Mesenchymal stem cell (in vitro differentiated cells and primary cell): ENCODE data around the gene AEBP2.

Experiments used
- DNase-seq: peaks from one replicate; pipeline ENCODE4 v3.0.0-alpha.2; 2013
- H2AFZ ChIP-seq: one replicate; pipeline ENCODE4 v1.6.1; 2013; ENCODE audit warnings: low read depth, mild to moderate bottlenecking, control low read depth, inconsistent platforms, low read length, moderate library complexity
- H2AK5ac ChIP-seq: 2 replicates; pipeline ENCODE4 v1.6.1; 2013; ENCODE audit warnings: low read length, moderate library complexity, mild to moderate bottlenecking, inconsistent platforms; ENCODE audit not compliant: severe bottlenecking
- H2BK120ac ChIP-seq: one replicate; pipeline ENCODE4 v1.6.1; 2013; ENCODE audit warnings: low read depth, mild to moderate bottlenecking, inconsistent platforms, low read length, moderate library complexity
- H2BK12ac ChIP-seq, 2 experiments: one replicate each; pipeline ENCODE4 v1.6.1; 2013; ENCODE audit warnings: inconsistent platforms in 2 of 2, low read length in 2 of 2, mild to moderate bottlenecking in 2 of 2, moderate library complexity in 2 of 2, control low read depth in 1 of 2
- H2BK15ac ChIP-seq: one replicate; pipeline ENCODE4 v1.6.1; 2013; ENCODE audit warnings: mild to moderate bottlenecking, low read depth, inconsistent platforms; ENCODE audit not compliant: poor library complexity, severe bottlenecking
- H2BK5ac ChIP-seq: 2 replicates; pipeline ENCODE4 v1.6.1; 2013; ENCODE audit warnings: low read depth, mild to moderate bottlenecking, low read length, control low read depth, inconsistent platforms; ENCODE audit not compliant: poor library complexity, severe bottlenecking
- H3K14ac ChIP-seq, 2 experiments: one replicate each; pipeline ENCODE4 v1.6.1; 2013; ENCODE audit warnings: inconsistent platforms in 2 of 2, low read length in 2 of 2, control low read depth in 1 of 2, mild to moderate bottlenecking in 1 of 2, moderate library complexity in 1 of 2
- H3K18ac ChIP-seq, 2 experiments: one replicate each; pipeline ENCODE4 v1.6.1; 2013; ENCODE audit warnings: inconsistent platforms in 2 of 2, low read length in 2 of 2, control low read depth in 1 of 2, low read depth in 1 of 2, mild to moderate bottlenecking in 1 of 2
- H3K23ac ChIP-seq, 2 experiments: one replicate each; pipeline ENCODE4 v1.6.1; 2013; ENCODE audit warnings: inconsistent platforms in 2 of 2, low read length in 2 of 2, mild to moderate bottlenecking in 2 of 2, moderate library complexity in 2 of 2, control low read depth in 1 of 2
- H3K27ac ChIP-seq: 2 replicates; pipeline ENCODE4 v1.5.1; 2013; ENCODE audit warnings: mild to moderate bottlenecking, moderate library complexity, low read length, control low read depth, inconsistent platforms; ENCODE audit not compliant: poor library complexity, severe bottlenecking
- H3K27me3 ChIP-seq, 2 experiments: 2 replicates each; pipeline versions ENCODE4 v1.6.1 to v1.7.0; 2013; ENCODE audit warnings: low read length in 2 of 2, mild to moderate bottlenecking in 2 of 2, moderate library complexity in 2 of 2, control low read depth in 1 of 2, inconsistent platforms in 1 of 2; ENCODE audit not compliant: control insufficient read depth in 1 of 2, insufficient read depth in 1 of 2
- H3K36me3 ChIP-seq, 2 experiments: 2 replicates each; pipeline versions ENCODE4 v1.6.1 to v1.7.0; 2013; ENCODE audit warnings: low read length in 2 of 2, control low read depth in 1 of 2, inconsistent platforms in 1 of 2, low read depth in 1 of 2, mild to moderate bottlenecking in 1 of 2; ENCODE audit not compliant: insufficient read depth in 2 of 2, control insufficient read depth in 1 of 2
- H3K4ac ChIP-seq, 2 experiments: one replicate each; pipeline ENCODE4 v1.6.1; 2013; ENCODE audit warnings: inconsistent platforms in 2 of 2, low read length in 2 of 2, mild to moderate bottlenecking in 2 of 2, moderate library complexity in 2 of 2, control low read depth in 1 of 2, low read depth in 1 of 2
- H3K4me1 ChIP-seq: 2 replicates; pipeline ENCODE4 v1.6.1; 2013; ENCODE audit warnings: low read depth, low read length, control low read depth; ENCODE audit not compliant: control insufficient read depth, insufficient read depth
- H3K4me2 ChIP-seq: 2 replicates; pipeline ENCODE4 v1.6.1; 2013; ENCODE audit warnings: low read length, mild to moderate bottlenecking, inconsistent platforms; ENCODE audit not compliant: poor library complexity, severe bottlenecking
- H3K4me3 ChIP-seq, 2 experiments: 2 replicates each; pipeline versions ENCODE4 v1.5.1 to v1.7.0; 2013; ENCODE audit warnings: low read length in 2 of 2, mild to moderate bottlenecking in 2 of 2, control low read depth in 1 of 2, low read depth in 1 of 2; ENCODE audit not compliant: insufficient read depth in 1 of 2
- H3K79me1 ChIP-seq: replicated peaks from 2 replicates; pipeline ENCODE4 v1.6.1; 2013; ENCODE audit warnings: mild to moderate bottlenecking, control low read depth, low read length, inconsistent platforms; ENCODE audit not compliant: poor library complexity, severe bottlenecking
- H3K9ac ChIP-seq: 2 replicates; pipeline ENCODE4 v1.7.0; 2013; ENCODE audit warnings: mild to moderate bottlenecking, low read length, moderate library complexity
- H3K9me3 ChIP-seq: 2 replicates; pipeline ENCODE4 v1.7.0; 2013; ENCODE audit warnings: mild to moderate bottlenecking, low read length; ENCODE audit not compliant: control insufficient read depth
- H4K8ac ChIP-seq: one replicate; pipeline ENCODE4 v1.6.1; 2013; ENCODE audit warnings: inconsistent platforms, mild to moderate bottlenecking, low read length, moderate library complexity
- H4K91ac ChIP-seq: one replicate; pipeline ENCODE4 v1.6.1; 2013; ENCODE audit warnings: mild to moderate bottlenecking, low read length, inconsistent platforms
- WGBS: methylation state at CpG from one replicate; pipeline ENCODE4 v1.1.7; 2013; ENCODE audit warnings: mixed read lengths; 5-methylcytosine and 5-hydroxymethylcytosine counted together

The AEBP2 gene

GRCh38 chr12:19545301-19545700, 106.0 kb downstream of the AEBP2 start:
- Histone ChIP-seq H3K14ac (no peak overlapping the region), H3K9me3 (no peaks in the 10 kb centered on the region), H3K79me1 (peaks cover 2% of the 10 kb centered on the region), H3K18ac (no peak overlapping the region), H3K36me3 (no peaks in the 10 kb centered on the region), H2AK5ac (no peak overlapping the region), H2BK15ac (no peak overlapping the region), H3K27me3 (no peaks in the 10 kb centered on the region), H2BK5ac (no peak overlapping the region), H3K4ac (no peak overlapping the region), H4K8ac (no peak overlapping the region), H2AFZ (no peak overlapping the region), H3K27ac (no peak overlapping the region), H2BK120ac (no peak overlapping the region), H3K4me3 (no peak overlapping the region), H3K23ac (no peak overlapping the region), H4K91ac (no peak overlapping the region), H3K9ac (peak overlapping the region; percentile 81), H3K4me1 (no peaks in the 10 kb centered on the region), H3K4me2 (no peak overlapping the region), H2BK12ac (no peak overlapping the region)
- 90% methylated on average over 2 of the region's 4 CpGs for WGBS
- no peak for DNase-seq

GRCh38 chr12:19546027-19546426, 106.7 kb downstream of the AEBP2 start:
- H3K18ac ChIP-seq: peak overlapping the region in 1 of 2 experiments; percentile 86
- H4K91ac ChIP-seq: no peak overlapping the region
- H3K79me1 ChIP-seq: peaks cover 2% of the 10 kb centered on the region
- H2BK5ac ChIP-seq: no peak overlapping the region
- no peaks in the 10 kb centered on the region for H3K4me1 ChIP-seq
- no peak overlapping the region for H3K4me2 ChIP-seq
- H3K4me3 ChIP-seq: peak overlapping the region in 1 of 2 experiments; percentile 64
- H2BK12ac ChIP-seq: no peak overlapping the region
- no peak overlapping the region for H2AFZ ChIP-seq
- WGBS: 87% methylated on average over 4 of the region's 4 CpGs
- no peak overlapping the region for H3K14ac ChIP-seq
- H2BK15ac ChIP-seq: no peak overlapping the region
- no peaks in the 10 kb centered on the region for H3K9me3 ChIP-seq
- no peaks in the 10 kb centered on the region for H3K27me3 ChIP-seq
- peak overlapping the region; percentile 81 for H3K9ac ChIP-seq
- H3K4ac ChIP-seq: no peak overlapping the region
- no peak overlapping the region for H2BK120ac ChIP-seq
- no peak overlapping the region for H3K23ac ChIP-seq
- DNase-seq: peak; percentile 33
- H2AK5ac ChIP-seq: no peak overlapping the region
- H3K27ac ChIP-seq: no peak overlapping the region
- no peak overlapping the region for H4K8ac ChIP-seq
- H3K36me3 ChIP-seq: no peaks in the 10 kb centered on the region

- no peak overlapping the region for H2AFZ ChIP-seq
- H3K79me1 ChIP-seq: peaks cover 2% of the 10 kb centered on the region
- no peak overlapping the region for H4K91ac ChIP-seq
- H3K4me2 ChIP-seq: no peak overlapping the region
- H3K18ac ChIP-seq: peak overlapping the region; percentile 38 to 52
- no peak overlapping the region for H3K23ac ChIP-seq
- peak overlapping the region; percentile 41 for H4K8ac ChIP-seq
- H3K4me3 ChIP-seq: peak overlapping the region in 1 of 2 experiments; percentile 64
- no peaks in the 10 kb centered on the region for H3K27me3 ChIP-seq
- no peaks in the 10 kb centered on the region for H3K9me3 ChIP-seq
- H2BK15ac ChIP-seq: no peak overlapping the region
- H3K4me1 ChIP-seq: no peaks in the 10 kb centered on the region
- 81% methylated on average over 7 of the region's 7 CpGs for WGBS
- DNase-seq: peak; percentile 22
- H3K14ac ChIP-seq: no peak overlapping the region
- H2BK120ac ChIP-seq: no peak overlapping the region
- H3K36me3 ChIP-seq: no peaks in the 10 kb centered on the region
- peak overlapping the region in 1 of 2 experiments; percentile 31 for H2BK12ac ChIP-seq
- H2AK5ac ChIP-seq: no peak overlapping the region
- H3K4ac ChIP-seq: peak overlapping the region in 1 of 2 experiments; percentile 37
- no peak overlapping the region for H3K27ac ChIP-seq
- H2BK5ac ChIP-seq: no peak overlapping the region
- peak overlapping the region; percentile 81 for H3K9ac ChIP-seq
Measured at GRCh38 chr12:19546611-19547162, 107.4 kb downstream of the AEBP2 start.

GRCh38 chr12:19547271-19547671, 108.0 kb downstream of the AEBP2 start:
- Histone ChIP-seq H3K4me3 (no peak overlapping the region), H3K36me3 (no peaks in the 10 kb centered on the region), H3K9me3 (no peaks in the 10 kb centered on the region), H2AK5ac (no peak overlapping the region), H3K27ac (no peak overlapping the region), H2BK12ac (no peak overlapping the region), H3K4me1 (no peaks in the 10 kb centered on the region), H3K4me2 (no peak overlapping the region), H2BK120ac (no peak overlapping the region), H3K14ac (no peak overlapping the region), H3K23ac (no peak overlapping the region), H2BK15ac (no peak overlapping the region), H3K4ac (no peak overlapping the region), H4K8ac (no peak overlapping the region), H2AFZ (no peak overlapping the region), H3K27me3 (no peaks in the 10 kb centered on the region), H3K18ac (no peak overlapping the region), H3K79me1 (peaks cover 2% of the 10 kb centered on the region), H4K91ac (no peak overlapping the region), H2BK5ac (no peak overlapping the region), H3K9ac (peak overlapping the region; percentile 81)
- DNase-seq: peak; percentile 33
